ENCODE results near the gene KCTD3. TPM values are rescaled to one million over a fixed set of nuclear protein-coding genes. Genes with fewer than 3 reads are reported as not detected.
A peak's percentile ranks its signal among the peaks of the same experiment; 100 is the strongest.

Gene KCTD3
- total RNA-seq, 1 experiment from 2014 or later = 53.6 TPM

- no peaks in the 10 kb centered on the region; the same call in 1 of the 2 replicates for H3K4me1 ChIP-seq (replicated peaks; ENCODE audit: insufficient read depth)
- no peaks in the 10 kb centered on the region for H3K9me3 ChIP-seq (ENCODE audit: insufficient read depth, low read depth)
- H3K9me2 ChIP-seq (ENCODE audit: insufficient read depth) = no peaks in the 10 kb centered on the region
- intact Hi-C loops (cut with micrococcal nuclease; ENCODE audit: unreplicated experiment) = loop anchor here (2.0 to 10.0 kb wide), 4 partner anchors 39 to 942 kb away; partner anchors contain the start of gene KCTD3
- no peak overlapping the region for H2AFZ ChIP-seq
- H3K36me3 ChIP-seq (ENCODE audit: low read depth) = peaks cover 36% of the 10 kb centered on the region
- TF ChIP-seq EZH2 (IDR thresholded peaks at IDR 0.05; ENCODE audit: low read depth) = no peak
- TF ChIP-seq CTCF (conservative IDR thresholded peaks at IDR 0.05) = peak; percentile 80
- BruUV-seq (replicated peaks) = no TSS peak
- no peak overlapping the region for H3K4me3 ChIP-seq
- DNase-seq = no peak
- H3F3A ChIP-seq (ENCODE audit: insufficient read depth, low read depth) = peaks cover 3% of the 10 kb centered on the region; the same call in 1 of the 2 replicates
- ChIA-PET POLR2A (ENCODE audit: unreplicated experiment) (no interaction called here), CTCF (interaction anchor here (2.0 kb wide), 1 partner anchor 13 kb away, joined by 6 read pairs; no protein-coding TSS in a partner anchor)
- H3K4me2 ChIP-seq = no peak overlapping the region
- no peak overlapping the region for H3K27ac ChIP-seq
- no peaks in the 10 kb centered on the region for H3K27me3 ChIP-seq (ENCODE audit: insufficient read depth, low read depth)
- H4K20me1 ChIP-seq (ENCODE audit: insufficient read depth) = no peaks in the 10 kb centered on the region; the same call in 1 of the 2 replicates
- H3K79me2 ChIP-seq (ENCODE audit: low read depth) = peaks cover 4% of the 10 kb centered on the region
Observed at GRCh38 chr1:215606564-215607168, 39.6 kb downstream of the KCTD3 start.

GRCh38 chr1:215607412-215607811 lies 40.3 kb downstream of the KCTD3 start:
- BruUV-seq (replicated peaks) = no TSS peak
- no peak for TF ChIP-seq EZH2 (IDR thresholded peaks at IDR 0.05; ENCODE audit: low read depth)
- TF ChIP-seq CTCF (conservative IDR thresholded peaks at IDR 0.05) = no peak
- Histone ChIP-seq H3K79me2 (ENCODE audit: low read depth) (peaks cover 4% of the 10 kb centered on the region; the same call in 1 of the 2 replicates), H3K36me3 (ENCODE audit: low read depth) (peaks cover 43% of the 10 kb centered on the region), H3F3A (ENCODE audit: insufficient read depth, low read depth) (peaks cover 3% of the 10 kb centered on the region; the same call in 1 of the 2 replicates), H3K27ac (no peak overlapping the region), H4K20me1 (ENCODE audit: insufficient read depth) (no peaks in the 10 kb centered on the region; the same call in 1 of the 2 replicates), H3K4me1 (replicated peaks; ENCODE audit: insufficient read depth) (no peaks in the 10 kb centered on the region; the same call in 1 of the 2 replicates), H3K4me2 (no peak overlapping the region), H3K27me3 (ENCODE audit: insufficient read depth, low read depth) (no peaks in the 10 kb centered on the region), H3K9me3 (ENCODE audit: insufficient read depth, low read depth) (no peaks in the 10 kb centered on the region), H3K9me2 (ENCODE audit: insufficient read depth) (no peaks in the 10 kb centered on the region), H2AFZ (no peak overlapping the region), H3K4me3 (no peak overlapping the region)
- DNase-seq = no peak
- intact Hi-C loops (cut with micrococcal nuclease; ENCODE audit: unreplicated experiment) = loop anchor here (2.0 to 10.0 kb wide), 4 partner anchors 40 to 943 kb away; partner anchors contain the start of gene KCTD3
- POLR2A ChIA-PET (ENCODE audit: unreplicated experiment) = no interaction called here
- CTCF ChIA-PET = interaction anchor here (0.6 to 2.0 kb wide), 2 partner anchors 13 to 44 kb away, joined by 3 to 6 read pairs; no protein-coding TSS in a partner anchor

- ChIA-PET CTCF (no interaction called here), POLR2A (ENCODE audit: unreplicated experiment) (no interaction called here)
- Histone ChIP-seq H2AFZ (no peak overlapping the region), H3K4me1 (replicated peaks; ENCODE audit: insufficient read depth) (no peaks in the 10 kb centered on the region; the same call in 1 of the 2 replicates), H3K9me2 (ENCODE audit: insufficient read depth) (no peaks in the 10 kb centered on the region), H3K27me3 (ENCODE audit: insufficient read depth, low read depth) (no peaks in the 10 kb centered on the region), H3K79me2 (ENCODE audit: low read depth) (peaks cover 8% of the 10 kb centered on the region), H3K9me3 (ENCODE audit: insufficient read depth, low read depth) (no peaks in the 10 kb centered on the region), H3K4me2 (no peak overlapping the region), H3F3A (ENCODE audit: insufficient read depth, low read depth) (peaks cover 3% of the 10 kb centered on the region; the same call in 1 of the 2 replicates), H3K4me3 (no peak overlapping the region), H4K20me1 (ENCODE audit: insufficient read depth) (no peaks in the 10 kb centered on the region; the same call in 1 of the 2 replicates), H3K36me3 (ENCODE audit: low read depth) (peaks cover 49% of the 10 kb centered on the region), H3K27ac (no peak overlapping the region)
- no peak for DNase-seq
- intact Hi-C loops (cut with micrococcal nuclease; ENCODE audit: unreplicated experiment) = loop anchor here (5.0 to 10.0 kb wide), 3 partner anchors 41 to 944 kb away; partner anchors contain the start of gene KCTD3
- no peak for TF ChIP-seq CTCF (conservative IDR thresholded peaks at IDR 0.05)
- no peak for TF ChIP-seq EZH2 (IDR thresholded peaks at IDR 0.05; ENCODE audit: low read depth)
- BruUV-seq (replicated peaks) = no TSS peak
Observed at GRCh38 chr1:215608646-215609045, 41.5 kb downstream of the KCTD3 start.

Data from PC-9 (cell line).